A549 (cell line): Measurements from ENCODE around the gene FOXC2. TPM values are rescaled to one million over a fixed set of nuclear protein-coding genes. Genes with fewer than 3 reads are reported as not detected.

ENCODE experiments used
- ATAC-seq, 2 experiments: fragments of 200-7000 bp in 1 of 2; fragments of >200 bp in 1 of 2; cut with Nextera tagmentation in 1 of 2; cut with Tn5 transposase in 1 of 2; 3 replicates each; pipeline versions ENCODE4 v1.8.0 to v1.9.1; 2018 to 2020; ENCODE audit warnings: mild to moderate bottlenecking in 1 of 2, moderate library complexity in 1 of 2
- CTCF ChIA-PET: fragments of 300-600 bp; sonication (Branson Sonifier 250); formaldehyde crosslinking; extraction: SDS; loops from one replicate; lab custom pipeline; 2021; ENCODE audit warnings: antibody characterized with exemption, inconsistent platforms; lab: Yijun Ruan, JAX
- POLR2A ChIA-PET: fragments of 350-600 bp; formaldehyde crosslinking; extraction: SDS; loops from one replicate; lab custom pipeline; 2021; ENCODE audit warnings: antibody characterized with exemption, inconsistent platforms; lab: Yijun Ruan, JAX
- DNase-seq, 2 experiments: peaks; one replicate each; pipeline versions ENCODE4 v3.0.0 to v3.0.0-alpha.2; 2011 to 2016; ENCODE audit warnings: low read depth in 1 of 2, low spot score in 1 of 2
- FAIRE-seq: peaks from 2 replicates; lab custom pipeline; 2011; peaks lifted over from hg19 to GRCh38; lab: Jason Lieb, UNC
- H3K27ac ChIP-seq, 2 experiments: fragments of >200 bp; sonication (Bioruptor Twin); formaldehyde crosslinking; 3 replicates each; pipeline ENCODE4 v1.5.1; 2016 to 2017
- H3K4me1 ChIP-seq: fragments of >200 bp; sonication (Bioruptor Twin); formaldehyde crosslinking; 3 replicates; pipeline ENCODE4 v1.6.1; 2016
- H3K4me2 ChIP-seq: fragments of >200 bp; sonication (Bioruptor Twin); formaldehyde crosslinking; 3 replicates; pipeline ENCODE4 v1.6.1; 2016
- H3K4me3 ChIP-seq: fragments of >200 bp; sonication (Bioruptor Twin); formaldehyde crosslinking; 3 replicates; pipeline ENCODE4 v1.5.1; 2016
- H3K9me3 ChIP-seq: fragments of >200 bp; sonication (Bioruptor Twin); formaldehyde crosslinking; 3 replicates; pipeline ENCODE4 v1.6.1; 2016
- CBX8 ChIP-seq: fragments of 200-600 bp; sonication (generic); IDR thresholded peaks from 2 replicates; pipeline ENCODE4 v1.6.1; 2016
- CHD4 ChIP-seq: fragments of 200-600 bp; sonication (generic); IDR thresholded peaks from 2 replicates; pipeline ENCODE4 v1.6.1; 2016; ENCODE audit warnings: antibody characterized with exemption, mild to moderate bottlenecking, borderline replicate concordance
- EHMT2 ChIP-seq: fragments of 200-600 bp; sonication (generic); IDR thresholded peaks from 2 replicates; pipeline ENCODE4 v1.6.1; 2016; ENCODE audit warnings: antibody characterized with exemption, low read depth, mild to moderate bottlenecking, moderate library complexity
- EP300 ChIP-seq, 2 experiments: fragments of >200 bp; sonication (Bioruptor Twin); formaldehyde crosslinking; IDR thresholded peaks; 2 replicates in 1 of 2; 3 replicates in 1 of 2; pipeline ENCODE4 v1.6.1; 2016 to 2017
- FOSB ChIP-seq: fragments of 250-450 bp; sonication (Bioruptor Pico); IDR thresholded peaks from 2 replicates; pipeline ENCODE4 v1.5.0; 2020; ENCODE audit warnings: mild to moderate bottlenecking, moderate library complexity
- FOSL2 ChIP-seq, 2 experiments: fragments of 450-650 bp in 1 of 2; fragments of >200 bp in 1 of 2; sonication (Bioruptor Twin) in 1 of 2; formaldehyde crosslinking; IDR thresholded peaks; 2 replicates each; pipeline versions ENCODE4 v1.5.0 to v1.6.1; 2016 to 2020; ENCODE audit warnings: mild to moderate bottlenecking in 1 of 2, moderate library complexity in 1 of 2
- HDAC2 ChIP-seq: fragments of 200-600 bp; sonication (generic); IDR thresholded peaks from 2 replicates; pipeline ENCODE4 v1.6.1; 2016
- HEYL ChIP-seq: fragments of 250-450 bp; sonication (Bioruptor Pico); IDR thresholded peaks from 2 replicates; pipeline ENCODE4 v1.8.0; 2021; ENCODE audit warnings: mild to moderate bottlenecking, moderate library complexity
- JUN ChIP-seq, 2 experiments: fragments of >200 bp; sonication (Bioruptor Twin); formaldehyde crosslinking; IDR thresholded peaks; 2 replicates in 1 of 2; 3 replicates in 1 of 2; pipeline ENCODE4 v1.6.1; 2016 to 2017
- JUNB ChIP-seq: fragments of >200 bp; sonication (Bioruptor Twin); formaldehyde crosslinking; IDR thresholded peaks from 2 replicates; pipeline ENCODE4 v1.6.1; 2016
- KDM1A ChIP-seq: fragments of 200-600 bp; sonication (generic); IDR thresholded peaks from 2 replicates; pipeline ENCODE4 v1.6.1; 2016; ENCODE audit warnings: low read depth, mild to moderate bottlenecking
- MAFK ChIP-seq: fragments of 450-650 bp; IDR thresholded peaks from 2 replicates; pipeline ENCODE4 v1.6.1; 2014; ENCODE audit not compliant: partially characterized antibody
- NFE2L2 ChIP-seq: fragments of 150-350 bp; conservative IDR thresholded peaks from 2 replicates; pipeline ENCODE4 v1.6.1; 2014; ENCODE audit warnings: low read length
- NR3C1 ChIP-seq: fragments of >200 bp; sonication (Bioruptor Twin); formaldehyde crosslinking; IDR thresholded peaks from 3 replicates; pipeline ENCODE4 v1.6.1; 2017
- PHF8 ChIP-seq: fragments of 200-600 bp; sonication (generic); IDR thresholded peaks from 2 replicates; pipeline ENCODE4 v1.6.1; 2016; ENCODE audit warnings: low read depth, mild to moderate bottlenecking, antibody characterized with exemption, moderate library complexity, borderline replicate concordance
- POLR2AphosphoS2 ChIP-seq: conservative IDR thresholded peaks from 2 replicates; pipeline ENCODE4 v1.6.1; 2012; ENCODE audit warnings: low read length, improper control_type of control experiment, inconsistent platforms
- RAD21 ChIP-seq, 2 experiments: fragments of >200 bp in 1 of 2; sonication (Bioruptor Twin) in 1 of 2; formaldehyde crosslinking in 1 of 2; IDR thresholded peaks in 1 of 2; conservative IDR thresholded peaks in 1 of 2; 2 replicates in 1 of 2; 3 replicates in 1 of 2; pipeline ENCODE4 v1.6.1; 2012 to 2018; ENCODE audit warnings: inconsistent platforms in 1 of 2
- RARB ChIP-seq: fragments of 250-450 bp; sonication (Bioruptor Pico); IDR thresholded peaks from 2 replicates; pipeline ENCODE4 v1.8.0; 2021; ENCODE audit warnings: mild to moderate bottlenecking, moderate library complexity
- RNF2 ChIP-seq: fragments of 200-600 bp; sonication (generic); IDR thresholded peaks from 2 replicates; pipeline ENCODE4 v1.6.1; 2016; ENCODE audit warnings: low read depth, mild to moderate bottlenecking, antibody characterized with exemption, moderate library complexity, borderline replicate concordance
- ZC3H11A ChIP-seq: fragments of 450-650 bp; IDR thresholded peaks from 2 replicates; pipeline ENCODE4 v1.6.1; 2014; ENCODE audit warnings: antibody characterized with exemption, mild to moderate bottlenecking
- ZFP36 ChIP-seq: fragments of 450-650 bp; IDR thresholded peaks from 2 replicates; pipeline ENCODE4 v1.6.1; 2014; ENCODE audit warnings: borderline replicate concordance; ENCODE audit not compliant: partially characterized antibody
- ZNF302 ChIP-seq: fragments of 250-450 bp; sonication (Bioruptor Pico); IDR thresholded peaks from 2 replicates; pipeline ENCODE4 v1.9.0; 2021; ENCODE audit warnings: inconsistent platforms, mild to moderate bottlenecking, moderate library complexity
- ZSCAN20 ChIP-seq: fragments of 250-450 bp; sonication (Bioruptor Pico); IDR thresholded peaks from 2 replicates; pipeline ENCODE4 v1.8.0; 2022; ENCODE audit warnings: mild to moderate bottlenecking, moderate library complexity
- WGBS: methylation state at CpG from one replicate; pipeline ENCODE4 v1.1.6; 2017; ENCODE audit errors: missing lambda C conversion rate; 5-methylcytosine and 5-hydroxymethylcytosine counted together
- polyA plus RNA-seq, 4 experiments: library from polyadenylated mRNA; depleted of rRNA in 3 of 4; stranded (reverse); fragments of >200 nt; fragmentation: RNase III in 1 of 4; extraction: RNeasy Plus Mini Kit Qiagen cat#74134 plus additional on column Dnase treatment in 1 of 4; gene quantifications; 2 replicates in 3 of 4; 3 replicates in 1 of 4; pipeline ENCODE4 v1.2.3, GENCODE V29; 2011 to 2017
- TF ChIP-seq, protein P1 (sequence below): fragments of 250-450 bp; sonication (Bioruptor Pico); IDR thresholded peaks from 2 replicates; pipeline ENCODE4 v1.5.0; 2020; ENCODE audit warnings: low read depth, mild to moderate bottlenecking, moderate library complexity
- TF ChIP-seq, protein P2 (sequence below): fragments of >200 bp; sonication (Bioruptor Twin); formaldehyde crosslinking; IDR thresholded peaks from 3 replicates; pipeline ENCODE4 v1.5.1; 2016
- TF ChIP-seq, protein P3 (sequence below): fragments of 250-450 bp; sonication (Bioruptor Pico); IDR thresholded peaks from 2 replicates; pipeline ENCODE4 v1.5.0; 2021; ENCODE audit warnings: mild to moderate bottlenecking, moderate library complexity, borderline replicate concordance

Gene FOXC2
- polyA plus RNA-seq, 2 of the 4 experiments (the other 2 are of a cell fraction), result 0.06 to 0.28 TPM

DNA sequence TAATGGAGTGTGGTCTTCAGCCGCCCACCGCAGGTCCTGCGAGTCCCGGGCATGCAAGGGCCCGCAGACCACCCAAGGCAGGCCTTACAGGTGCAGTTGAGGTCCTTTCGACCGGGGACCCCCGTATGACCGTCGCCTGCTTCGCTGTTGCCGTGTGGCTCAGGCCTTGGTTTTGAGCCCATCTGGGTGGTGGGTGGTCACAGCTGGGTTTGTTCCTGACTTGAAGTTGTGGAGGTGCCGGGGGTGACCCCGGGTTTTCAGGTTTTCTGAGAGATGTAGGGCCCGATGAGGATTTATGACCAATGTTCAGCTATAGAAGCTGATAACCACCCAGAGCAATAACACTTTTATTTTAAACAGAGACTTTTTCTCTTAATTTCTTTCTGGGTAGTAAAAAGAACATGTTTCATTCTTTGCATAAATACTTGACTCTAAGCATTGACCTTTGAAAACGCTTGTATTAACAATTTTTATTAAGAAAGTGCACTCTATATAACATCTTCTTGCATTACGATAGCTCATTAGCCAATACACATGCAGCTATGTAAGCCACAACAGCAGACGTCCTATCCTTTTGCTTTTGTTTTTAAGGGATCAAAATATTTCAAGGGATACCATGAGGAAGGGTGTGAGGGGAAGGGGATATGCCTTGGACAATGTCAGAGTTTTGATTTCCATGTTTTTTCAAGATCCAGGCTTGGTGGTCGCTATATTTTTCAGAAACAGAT lies 13.6 kb downstream of the FOXC2 start:
- POLR2A ChIA-PET, result no interaction called here
- no peak for ATAC-seq

DNA sequence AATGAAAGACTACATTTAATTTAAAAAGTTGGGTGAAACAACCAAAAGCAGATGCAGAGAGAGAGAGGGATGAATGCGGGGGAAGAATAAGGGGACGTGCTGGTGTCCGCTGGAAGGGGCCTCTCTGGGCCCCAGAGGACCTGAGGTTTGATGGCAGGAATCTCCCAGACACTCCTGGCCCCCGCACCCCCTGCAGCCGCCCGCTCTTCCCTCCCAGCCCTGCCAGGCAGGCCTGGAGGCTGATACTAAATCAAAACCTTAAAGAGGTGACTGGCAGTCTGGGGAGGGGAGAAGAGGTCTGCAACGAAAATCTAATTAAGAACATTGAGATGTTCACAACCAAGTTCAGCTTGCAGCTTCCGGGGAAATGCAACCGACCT lies 14.2 kb downstream of the FOXC2 start:
- no peak for TF ChIP-seq NR3C1
- TF ChIP-seq CHD4, result no peak
- TF ChIP-seq RARB (CRISPR knock-in tag), result no peak
- no peak for TF ChIP-seq JUNB
- no peak for TF ChIP-seq ZNF302 (CRISPR knock-in tag)
- TF ChIP-seq ZC3H11A, result no peak
- no peak for TF ChIP-seq KDM1A
- TF ChIP-seq, protein P1, sequence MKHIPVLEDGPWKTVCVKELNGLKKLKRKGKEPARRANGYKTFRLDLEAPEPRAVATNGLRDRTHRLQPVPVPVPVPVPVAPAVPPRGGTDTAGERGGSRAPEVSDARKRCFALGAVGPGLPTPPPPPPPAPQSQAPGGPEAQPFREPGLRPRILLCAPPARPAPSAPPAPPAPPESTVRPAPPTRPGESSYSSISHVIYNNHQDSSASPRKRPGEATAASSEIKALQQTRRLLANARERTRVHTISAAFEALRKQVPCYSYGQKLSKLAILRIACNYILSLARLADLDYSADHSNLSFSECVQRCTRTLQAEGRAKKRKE (CRISPR knock-in tag), result no peak
- TF ChIP-seq RNF2, result no peak
- no peak for TF ChIP-seq FOSB
- TF ChIP-seq ZFP36, result no peak
- TF ChIP-seq CBX8, result no peak
- no peak for TF ChIP-seq PHF8
- no peak for TF ChIP-seq ZSCAN20 (CRISPR knock-in tag)
- no peak for TF ChIP-seq FOSL2 (IDR thresholded peaks at IDR 0.05)
- TF ChIP-seq FOSL2 (CRISPR knock-in tag; IDR thresholded peaks at IDR 0.05), result no peak
- TF ChIP-seq JUN (IDR thresholded peaks at IDR 0.05), result no peak
- no peak for TF ChIP-seq POLR2AphosphoS2
- TF ChIP-seq HDAC2, result no peak
- TF ChIP-seq HEYL (CRISPR knock-in tag), result no peak
- TF ChIP-seq MAFK, result no peak
- ATAC-seq, result no peak
- no peak for FAIRE-seq
- peaks cover 21% of the 10 kb centered on the region for H3K4me1 ChIP-seq
- H3K27ac ChIP-seq, result no peak overlapping the region; a peak in 1 of 6 replicates
- DNase-seq, result no peak
- whole genome bisulfite sequencing, result 93% methylated on average over 9 of the region's 9 CpGs
- ChIA-PET CTCF (interaction anchor here (1.5 to 1.8 kb wide), 2 partner anchors 17 to 482 kb away, joined by 9 read pairs; no protein-coding TSS in a partner anchor), POLR2A (no interaction called here)
- no peak overlapping the region for H3K4me3 ChIP-seq
- no peak overlapping the region for H3K4me2 ChIP-seq
- H3K9me3 ChIP-seq, result no peaks in the 10 kb centered on the region

More for the DNA sequence above, 13.6 kb downstream of the FOXC2 start:
- no peak overlapping the region for H3K4me2 ChIP-seq
- H3K9me3 ChIP-seq, result no peaks in the 10 kb centered on the region
- WGBS, result 85% methylated on average over 19 of the region's 19 CpGs
- DNase-seq (no peak), FAIRE-seq (no peak)
- CTCF ChIA-PET, result interaction anchor here (1.5 to 1.8 kb wide), 2 partner anchors 16 to 482 kb away, joined by 9 read pairs; no protein-coding TSS in a partner anchor
- no peak overlapping the region for H3K4me3 ChIP-seq
- no peak overlapping the region for H3K27ac ChIP-seq
- H3K4me1 ChIP-seq, result peaks cover 15% of the 10 kb centered on the region
- TF ChIP-seq ZSCAN20 (CRISPR knock-in tag) (no peak), HEYL (CRISPR knock-in tag) (no peak), NFE2L2 (no peak), EP300 (IDR thresholded peaks at IDR 0.05) (no peak), NR3C1 (no peak), RAD21 (conservative IDR thresholded peaks at IDR 0.05 in 1 of 2, IDR thresholded peaks at IDR 0.05 in 1 of 2) (no peak), EHMT2 (no peak)
- TF ChIP-seq, protein P2, sequence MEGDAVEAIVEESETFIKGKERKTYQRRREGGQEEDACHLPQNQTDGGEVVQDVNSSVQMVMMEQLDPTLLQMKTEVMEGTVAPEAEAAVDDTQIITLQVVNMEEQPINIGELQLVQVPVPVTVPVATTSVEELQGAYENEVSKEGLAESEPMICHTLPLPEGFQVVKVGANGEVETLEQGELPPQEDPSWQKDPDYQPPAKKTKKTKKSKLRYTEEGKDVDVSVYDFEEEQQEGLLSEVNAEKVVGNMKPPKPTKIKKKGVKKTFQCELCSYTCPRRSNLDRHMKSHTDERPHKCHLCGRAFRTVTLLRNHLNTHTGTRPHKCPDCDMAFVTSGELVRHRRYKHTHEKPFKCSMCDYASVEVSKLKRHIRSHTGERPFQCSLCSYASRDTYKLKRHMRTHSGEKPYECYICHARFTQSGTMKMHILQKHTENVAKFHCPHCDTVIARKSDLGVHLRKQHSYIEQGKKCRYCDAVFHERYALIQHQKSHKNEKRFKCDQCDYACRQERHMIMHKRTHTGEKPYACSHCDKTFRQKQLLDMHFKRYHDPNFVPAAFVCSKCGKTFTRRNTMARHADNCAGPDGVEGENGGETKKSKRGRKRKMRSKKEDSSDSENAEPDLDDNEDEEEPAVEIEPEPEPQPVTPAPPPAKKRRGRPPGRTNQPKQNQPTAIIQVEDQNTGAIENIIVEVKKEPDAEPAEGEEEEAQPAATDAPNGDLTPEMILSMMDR, result no peak
- TF ChIP-seq, protein P3, sequence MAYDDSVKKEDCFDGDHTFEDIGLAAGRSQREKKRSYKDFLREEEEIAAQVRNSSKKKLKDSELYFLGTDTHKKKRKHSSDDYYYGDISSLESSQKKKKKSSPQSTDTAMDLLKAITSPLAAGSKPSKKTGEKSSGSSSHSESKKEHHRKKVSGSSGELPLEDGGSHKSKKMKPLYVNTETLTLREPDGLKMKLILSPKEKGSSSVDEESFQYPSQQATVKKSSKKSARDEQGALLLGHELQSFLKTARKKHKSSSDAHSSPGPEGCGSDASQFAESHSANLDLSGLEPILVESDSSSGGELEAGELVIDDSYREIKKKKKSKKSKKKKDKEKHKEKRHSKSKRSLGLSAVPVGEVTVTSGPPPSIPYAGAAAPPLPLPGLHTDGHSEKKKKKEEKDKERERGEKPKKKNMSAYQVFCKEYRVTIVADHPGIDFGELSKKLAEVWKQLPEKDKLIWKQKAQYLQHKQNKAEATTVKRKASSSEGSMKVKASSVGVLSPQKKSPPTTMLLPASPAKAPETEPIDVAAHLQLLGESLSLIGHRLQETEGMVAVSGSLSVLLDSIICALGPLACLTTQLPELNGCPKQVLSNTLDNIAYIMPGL (CRISPR knock-in tag), result no peak
